ENCODE measurements around the gene TMC7.

TMC7 gene

GRCh38 chr16:19031738-19032137, 48.0 kb downstream of the TMC7 start:
- DNase-seq (ENCODE audit: low spot score) = no peak

GRCh38 chr16:19033761-19034160, 50.0 kb downstream of the TMC7 start:
- no peak for DNase-seq (ENCODE audit: low spot score)

GRCh38 chr16:19040400-19040799, 56.7 kb downstream of the TMC7 start:
- DNase-seq (ENCODE audit: low spot score) = no peak

GRCh38 chr16:19044769-19045168, 61.0 kb downstream of the TMC7 start:
- no peak for DNase-seq (ENCODE audit: low spot score)

GRCh38 chr16:19046062-19046461, 62.3 kb downstream of the TMC7 start:
- no peak for DNase-seq (ENCODE audit: low spot score)

GRCh38 chr16:19062706-19063105, 79.0 kb downstream of the TMC7 start:
- no peak for DNase-seq (ENCODE audit: low spot score)

GRCh38 chr16:19066988-19067348, 83.2 kb downstream of the TMC7 start:
- no peak for DNase-seq (ENCODE audit: low spot score)

GRCh38 chr16:19067349-19068236, 83.9 kb downstream of the TMC7 start, which contains the start of gene COQ7:
TSS of gene COQ7 (plus strand) at chr16:19067614. CDS start at chr16:19067665, 51 bp downstream.
- DNase-seq (ENCODE audit: low spot score) = peak; percentile 99

- no peak for DNase-seq (ENCODE audit: low spot score)
Measured at GRCh38 chr16:19068237-19068815, 84.6 kb downstream of the TMC7 start.

- peak; percentile 60 for DNase-seq (ENCODE audit: low spot score)
Measured at GRCh38 chr16:19071811-19072777, 88.4 kb downstream of the TMC7 start.

GRCh38 chr16:19073344-19073743, 89.6 kb downstream of the TMC7 start:
- no peak for DNase-seq (ENCODE audit: low spot score)

- DNase-seq (ENCODE audit: low spot score) = no peak
Measured at GRCh38 chr16:19073863-19074262, 90.1 kb downstream of the TMC7 start.

- DNase-seq (ENCODE audit: low spot score) = no peak
Measured at GRCh38 chr16:19075511-19075910, 91.8 kb downstream of the TMC7 start.

GRCh38 chr16:19077879-19078278, 94.1 kb downstream of the TMC7 start:
- DNase-seq (ENCODE audit: low spot score) = no peak

- no peak for DNase-seq (ENCODE audit: low spot score)
Measured at GRCh38 chr16:19083670-19084069, 99.9 kb downstream of the TMC7 start.

- no peak for DNase-seq (ENCODE audit: low spot score)
Measured at GRCh38 chr16:19084139-19084538, 100.4 kb downstream of the TMC7 start.

- no peak for DNase-seq (ENCODE audit: low spot score)
Measured at GRCh38 chr16:19084879-19085278, 101.1 kb downstream of the TMC7 start.

- DNase-seq (ENCODE audit: low spot score) = peak; percentile 75
Measured at GRCh38 chr16:19085679-19086200, 102.0 kb downstream of the TMC7 start.

- peak; percentile 95 for DNase-seq (ENCODE audit: low spot score)
Measured at GRCh38 chr16:19086322-19087199, 102.8 kb downstream of the TMC7 start.

- no peak for DNase-seq (ENCODE audit: low spot score)
Measured at GRCh38 chr16:19088341-19088916, 104.7 kb downstream of the TMC7 start.

All from LoVo (cell line).